ENCODE measurements around the gene NTSR2. TPM values are rescaled to one million over a fixed set of nuclear protein-coding genes. Genes with fewer than 3 reads are reported as not detected.
A peak's percentile ranks its signal among the peaks of the same experiment; 100 is the strongest.

NTSR2 gene
- total RNA-seq, 1 experiment from 2014 or later = not detected

- ChIA-PET CTCF (no interaction called here), POLR2A (ENCODE audit: unreplicated experiment) (no interaction called here)
- Histone ChIP-seq H3F3A (ENCODE audit: low read length, unreplicated experiment) (no peaks in the 10 kb centered on the region), H3K9me3 (ENCODE audit: low read length) (no peaks in the 10 kb centered on the region), H2AFZ (ENCODE audit: low read length) (no peak overlapping the region), H3K27ac (ENCODE audit: low read length) (no peak overlapping the region), H3K9ac (ENCODE audit: low read length) (no peak overlapping the region), H3K79me2 (ENCODE audit: low read length) (no peaks in the 10 kb centered on the region), H3K4me2 (ENCODE audit: low read length) (no peak overlapping the region), H3K36me3 (ENCODE audit: low read depth, low read length) (no peaks in the 10 kb centered on the region), H3K9me2 (replicated peaks; ENCODE audit: low read length) (no peaks in the 10 kb centered on the region), H4K20me1 (ENCODE audit: low read length) (no peaks in the 10 kb centered on the region), H3K4me3 (ENCODE audit: low read length) (no peak overlapping the region), H3K27me3 (ENCODE audit: low read length) (no peaks in the 10 kb centered on the region), H3K4me1 (ENCODE audit: insufficient read depth, low read length) (peaks cover 42% of the 10 kb centered on the region)
- ATAC-seq (no peak), DNase-seq (no peak)
- intact Hi-C loops (cut with micrococcal nuclease) = no loop called here
- BruUV-seq (replicated peaks) = no TSS peak
- TF ChIP-seq CTCF (conservative IDR thresholded peaks at IDR 0.05; ENCODE audit: low read depth, low read length) = no peak
- TF ChIP-seq EZH2 (IDR thresholded peaks at IDR 0.05; ENCODE audit: low read length, unreplicated experiment) = no peak
- TF ChIP-seq EZH2phosphoT487 (IDR thresholded peaks at IDR 0.05; ENCODE audit: borderline replicate concordance, low read length) = no peak
Observed at GRCh38 chr2:11667194-11667593, 2.8 kb downstream of the NTSR2 start.

GRCh38 chr2:11665510-11666362, 4.3 kb downstream of the NTSR2 start:
- Histone ChIP-seq H3K4me2 (ENCODE audit: low read length) (peak overlapping the region; percentile 44), H3K9ac (ENCODE audit: low read length) (no peak overlapping the region), H3F3A (ENCODE audit: low read length, unreplicated experiment) (no peaks in the 10 kb centered on the region), H2AFZ (ENCODE audit: low read length) (no peak overlapping the region), H3K4me1 (ENCODE audit: insufficient read depth, low read length) (peaks cover 42% of the 10 kb centered on the region), H3K27me3 (ENCODE audit: low read length) (no peaks in the 10 kb centered on the region), H3K36me3 (ENCODE audit: low read depth, low read length) (no peaks in the 10 kb centered on the region), H3K4me3 (ENCODE audit: low read length) (no peak overlapping the region), H3K9me2 (replicated peaks; ENCODE audit: low read length) (no peaks in the 10 kb centered on the region), H3K9me3 (ENCODE audit: low read length) (no peaks in the 10 kb centered on the region), H4K20me1 (ENCODE audit: low read length) (no peaks in the 10 kb centered on the region), H3K79me2 (ENCODE audit: low read length) (no peaks in the 10 kb centered on the region), H3K27ac (ENCODE audit: low read length) (peak overlapping the region; percentile 56)
- intact Hi-C loops (cut with micrococcal nuclease) = no loop called here
- BruUV-seq (replicated peaks) = no TSS peak
- ChIA-PET POLR2A (ENCODE audit: unreplicated experiment) (no interaction called here), CTCF (no interaction called here)
- ATAC-seq (no peak; the same call in 1 of the 2 replicates), DNase-seq (peak; percentile 80)
- TF ChIP-seq EZH2phosphoT487 (IDR thresholded peaks at IDR 0.05; ENCODE audit: borderline replicate concordance, low read length) (no peak), CTCF (conservative IDR thresholded peaks at IDR 0.05; ENCODE audit: low read depth, low read length) (no peak), EZH2 (IDR thresholded peaks at IDR 0.05; ENCODE audit: low read length, unreplicated experiment) (no peak)

GRCh38 chr2:11665028-11665427, 5.0 kb downstream of the NTSR2 start:
- ChIA-PET POLR2A (ENCODE audit: unreplicated experiment) (no interaction called here), CTCF (no interaction called here)
- H3K4me2 ChIP-seq (ENCODE audit: low read length) = peak overlapping the region; percentile 44
- no peak overlapping the region for H3K4me3 ChIP-seq (ENCODE audit: low read length)
- H3K27ac ChIP-seq (ENCODE audit: low read length) = peak overlapping the region; percentile 32
- ATAC-seq = no peak
- peaks cover 42% of the 10 kb centered on the region for H3K4me1 ChIP-seq (ENCODE audit: insufficient read depth, low read length)
- H3K27me3 ChIP-seq (ENCODE audit: low read length) = no peaks in the 10 kb centered on the region
- no peaks in the 10 kb centered on the region for H3K9me3 ChIP-seq (ENCODE audit: low read length)
- no peak for TF ChIP-seq CTCF (conservative IDR thresholded peaks at IDR 0.05; ENCODE audit: low read depth, low read length)
- no peak for TF ChIP-seq EZH2phosphoT487 (IDR thresholded peaks at IDR 0.05; ENCODE audit: borderline replicate concordance, low read length)
- TF ChIP-seq EZH2 (IDR thresholded peaks at IDR 0.05; ENCODE audit: low read length, unreplicated experiment) = no peak
- intact Hi-C loops (cut with micrococcal nuclease) = no loop called here
- no TSS peak for BruUV-seq (replicated peaks)
- H3K36me3 ChIP-seq (ENCODE audit: low read depth, low read length) = no peaks in the 10 kb centered on the region
- H3K9me2 ChIP-seq (replicated peaks; ENCODE audit: low read length) = no peaks in the 10 kb centered on the region
- H3F3A ChIP-seq (ENCODE audit: low read length, unreplicated experiment) = no peaks in the 10 kb centered on the region
- no peaks in the 10 kb centered on the region for H3K79me2 ChIP-seq (ENCODE audit: low read length)
- no peak overlapping the region for H2AFZ ChIP-seq (ENCODE audit: low read length)
- no peak for DNase-seq
- no peaks in the 10 kb centered on the region for H4K20me1 ChIP-seq (ENCODE audit: low read length)
- no peak overlapping the region for H3K9ac ChIP-seq (ENCODE audit: low read length)

Data from PC-3 (cell line).